ENCODE measurements around the gene APLP2.

The APLP2 gene

GRCh38 chr11:130070846-130071200, 1.1 kb downstream of the APLP2 start:
- in situ Hi-C loops (cut with MboI; ENCODE audit: low sequenced_read_pairs, unreplicated experiment), result no loop called here
- TF ChIP-seq, protein P1, sequence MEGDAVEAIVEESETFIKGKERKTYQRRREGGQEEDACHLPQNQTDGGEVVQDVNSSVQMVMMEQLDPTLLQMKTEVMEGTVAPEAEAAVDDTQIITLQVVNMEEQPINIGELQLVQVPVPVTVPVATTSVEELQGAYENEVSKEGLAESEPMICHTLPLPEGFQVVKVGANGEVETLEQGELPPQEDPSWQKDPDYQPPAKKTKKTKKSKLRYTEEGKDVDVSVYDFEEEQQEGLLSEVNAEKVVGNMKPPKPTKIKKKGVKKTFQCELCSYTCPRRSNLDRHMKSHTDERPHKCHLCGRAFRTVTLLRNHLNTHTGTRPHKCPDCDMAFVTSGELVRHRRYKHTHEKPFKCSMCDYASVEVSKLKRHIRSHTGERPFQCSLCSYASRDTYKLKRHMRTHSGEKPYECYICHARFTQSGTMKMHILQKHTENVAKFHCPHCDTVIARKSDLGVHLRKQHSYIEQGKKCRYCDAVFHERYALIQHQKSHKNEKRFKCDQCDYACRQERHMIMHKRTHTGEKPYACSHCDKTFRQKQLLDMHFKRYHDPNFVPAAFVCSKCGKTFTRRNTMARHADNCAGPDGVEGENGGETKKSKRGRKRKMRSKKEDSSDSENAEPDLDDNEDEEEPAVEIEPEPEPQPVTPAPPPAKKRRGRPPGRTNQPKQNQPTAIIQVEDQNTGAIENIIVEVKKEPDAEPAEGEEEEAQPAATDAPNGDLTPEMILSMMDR (IDR thresholded peaks at IDR 0.05; ENCODE audit: borderline replicate concordance, control extremely low read depth, extremely low read depth, insufficient read depth, missing control alignments), result no peak
- no peak for DNase-seq (ENCODE audit: low spot score)

DNA sequence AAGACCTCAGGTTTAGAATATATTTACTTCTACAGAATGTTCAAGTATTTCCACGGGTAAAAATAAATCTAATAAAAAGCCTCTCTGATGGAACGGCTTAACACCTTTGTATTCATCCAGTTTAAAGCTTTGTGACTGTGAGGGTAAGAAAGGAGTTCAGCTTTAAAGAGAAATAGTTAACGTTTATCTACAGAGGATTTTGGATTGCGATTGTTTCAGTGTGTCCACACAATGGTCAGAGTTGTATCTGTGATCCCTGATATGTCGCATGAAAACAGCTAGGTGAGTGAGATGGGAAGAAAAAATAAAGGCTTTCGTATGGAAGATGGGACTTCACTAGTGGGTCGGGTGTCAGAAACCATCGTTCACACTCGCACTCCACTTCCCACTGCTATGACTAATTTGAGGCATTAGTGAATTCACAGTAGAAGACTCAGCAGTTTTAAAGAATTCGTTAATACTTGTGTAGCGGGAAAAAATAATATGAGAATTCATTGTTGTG, 1.6 kb downstream of the APLP2 start:
- no peak for DNase-seq (ENCODE audit: low spot score)
- TF ChIP-seq, protein P1 (IDR thresholded peaks at IDR 0.05; ENCODE audit: borderline replicate concordance, control extremely low read depth, extremely low read depth, insufficient read depth, missing control alignments), result no peak

GRCh38 chr11:130074736-130075135, 5.0 kb downstream of the APLP2 start:
- in situ Hi-C loops (cut with MboI; ENCODE audit: low sequenced_read_pairs, unreplicated experiment), result no loop called here
- DNase-seq (ENCODE audit: low spot score), result no peak
- TF ChIP-seq, protein P1 (IDR thresholded peaks at IDR 0.05; ENCODE audit: borderline replicate concordance, control extremely low read depth, extremely low read depth, insufficient read depth, missing control alignments), result no peak

More for the DNA sequence above, 1.6 kb downstream of the APLP2 start:
- in situ Hi-C loops (cut with MboI; ENCODE audit: low sequenced_read_pairs, unreplicated experiment), result no loop called here

DNA sequence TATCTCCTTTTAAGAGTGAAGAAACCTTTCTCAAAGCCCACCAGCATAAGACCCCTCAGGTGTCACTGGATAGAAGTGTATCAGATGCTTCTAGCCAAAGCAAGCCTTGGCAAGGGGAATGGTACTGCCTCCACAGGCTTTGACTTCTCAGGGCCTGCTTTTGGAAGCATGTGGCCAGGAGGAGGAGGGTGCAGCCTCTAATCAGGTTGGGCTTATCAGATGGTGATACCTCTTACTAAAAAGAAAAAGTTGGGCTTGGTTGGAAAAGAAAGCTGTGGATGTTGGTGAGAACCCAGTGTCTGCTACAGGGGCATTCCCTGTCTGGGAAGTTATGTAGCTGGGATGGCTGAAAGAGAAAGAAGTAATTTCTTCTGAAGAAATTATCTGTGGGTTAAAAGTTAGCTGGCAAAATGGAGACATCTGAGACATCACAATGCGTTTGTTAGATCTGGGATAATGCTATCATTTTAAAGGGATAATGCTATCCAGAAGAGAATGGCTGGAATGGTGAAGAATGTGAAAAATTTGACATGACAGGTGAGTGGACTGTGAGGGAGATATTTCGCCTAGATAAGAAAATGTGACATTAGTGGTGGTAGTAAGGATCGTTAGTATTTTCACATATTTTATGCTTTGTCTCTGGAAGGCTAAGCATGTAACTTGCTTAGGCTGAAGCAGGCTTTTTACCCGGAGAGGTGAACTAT, 7.2 kb downstream of the APLP2 start:
- DNase-seq (ENCODE audit: low spot score), result no peak
- TF ChIP-seq, protein P1 (IDR thresholded peaks at IDR 0.05; ENCODE audit: borderline replicate concordance, control extremely low read depth, extremely low read depth, insufficient read depth, missing control alignments), result no peak
- in situ Hi-C loops (cut with MboI; ENCODE audit: low sequenced_read_pairs, unreplicated experiment), result no loop called here

DNA sequence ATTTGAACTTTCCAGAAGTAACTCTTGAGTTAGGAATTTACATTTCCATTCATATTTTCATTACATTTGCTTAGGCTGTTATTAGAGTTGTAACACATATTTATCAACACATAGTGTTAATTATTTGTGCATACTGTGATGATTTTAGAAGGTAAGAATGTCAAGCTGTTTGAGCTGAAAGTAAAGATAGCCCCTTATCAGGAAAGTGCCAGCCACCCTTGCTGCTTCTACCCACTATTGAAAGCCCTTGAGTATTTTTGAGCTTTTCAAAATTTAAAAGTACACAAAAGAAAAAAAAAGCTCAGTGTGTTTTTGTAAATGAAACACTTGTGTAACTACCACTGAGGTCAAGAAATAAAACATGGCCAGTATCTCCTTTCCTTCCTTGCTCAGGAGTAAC, 8.0 kb downstream of the APLP2 start:
- in situ Hi-C loops (cut with MboI; ENCODE audit: low sequenced_read_pairs, unreplicated experiment), result no loop called here
- TF ChIP-seq, protein P1 (IDR thresholded peaks at IDR 0.05; ENCODE audit: borderline replicate concordance, control extremely low read depth, extremely low read depth, insufficient read depth, missing control alignments), result no peak
- no peak for DNase-seq (ENCODE audit: low spot score)

GRCh38 chr11:130078080-130078479, 8.4 kb downstream of the APLP2 start:
- no peak for DNase-seq (ENCODE audit: low spot score)
- TF ChIP-seq, protein P1 (IDR thresholded peaks at IDR 0.05; ENCODE audit: borderline replicate concordance, control extremely low read depth, extremely low read depth, insufficient read depth, missing control alignments), result no peak
- in situ Hi-C loops (cut with MboI; ENCODE audit: low sequenced_read_pairs, unreplicated experiment), result no loop called here

Data from GM13976 (cell line).